GM19025 (cell line): ENCODE results near the gene MYL6.
A peak's percentile ranks its signal among the peaks of the same experiment; 100 is the strongest.
"Not testable (repeated sequence)": the region's sequence is repeated elsewhere in the genome, so short reads cannot be mapped to it uniquely, and the experiment has no call there.

ENCODE experiments used
- ATAC-seq: cut with Tn5 transposase; IDR thresholded peaks from one replicate; pipeline ENCODE4 v1.9.1; 2021; ENCODE audit warnings: mild to moderate bottlenecking, low read depth, moderate library complexity; ENCODE audit not compliant: unreplicated experiment

MYL6 gene

GRCh38 chr12:56189099-56189917 is 31.1 kb downstream of the MYL6 start, which contains the start of gene SMARCC2:
Gene SMARCC2 (minus strand): TSS chr12:56189483. CDS start chr12:56189461, 22 bp downstream.
- peak; percentile 76 for ATAC-seq

- ATAC-seq = peak; percentile 19
Observed at GRCh38 chr12:56189918-56190694, 31.9 kb downstream of the MYL6 start.

GRCh38 chr12:56190695-56191155 is 32.6 kb downstream of the MYL6 start:
- no peak for ATAC-seq

GRCh38 chr12:56192582-56192981 is 34.4 kb downstream of the MYL6 start:
- no peak for ATAC-seq

- ATAC-seq = no peak
Observed at GRCh38 chr12:56193025-56193578, 34.9 kb downstream of the MYL6 start.

- ATAC-seq = not testable (repeated sequence)
Observed at GRCh38 chr12:56196818-56197550, 38.8 kb downstream of the MYL6 start.

- ATAC-seq = no peak
Observed at GRCh38 chr12:56197921-56198635, 39.9 kb downstream of the MYL6 start.

GRCh38 chr12:56198836-56199235 is 40.7 kb downstream of the MYL6 start:
- ATAC-seq = no peak

- no peak for ATAC-seq
Observed at GRCh38 chr12:56202366-56202765, 44.2 kb downstream of the MYL6 start.

GRCh38 chr12:56202838-56203237 is 44.7 kb downstream of the MYL6 start:
- no peak for ATAC-seq

GRCh38 chr12:56204275-56204674 is 46.1 kb downstream of the MYL6 start:
- no peak for ATAC-seq

GRCh38 chr12:56205445-56205844 is 47.3 kb downstream of the MYL6 start:
- ATAC-seq = no peak

GRCh38 chr12:56206452-56207166 is 48.5 kb downstream of the MYL6 start:
- ATAC-seq = no peak

GRCh38 chr12:56208006-56208405 is 49.8 kb downstream of the MYL6 start:
- no peak for ATAC-seq
